DMS 273 (cell line): ENCODE data around the gene CRYBB2.
"Not testable (repeated sequence)": the region's sequence is repeated elsewhere in the genome, so short reads cannot be mapped to it uniquely, and the experiment has no call there.

Experiments
- DNase-seq: peaks from one replicate; lab custom pipeline; 2025; ENCODE audit not compliant: unreplicated experiment; lab: John Stamatoyannopoulos, UW

Gene CRYBB2

GRCh38 chr22:25219211-25219689 is at the start of gene CRYBB2:
CRYBB2 (plus strand) TSS chr22:25219639; CDS start chr22:25221430, 1,791 bp downstream.
- no peak for DNase-seq

- DNase-seq: no peak
These were observed 48.9 kb upstream of the CRYBB2 start for GRCh38 chr22:25170426-25170980.

GRCh38 chr22:25172153-25172552 is 47.3 kb upstream of the CRYBB2 start:
- DNase-seq: peak; percentile 33

- DNase-seq: no peak
These were observed 45.1 kb upstream of the CRYBB2 start for GRCh38 chr22:25174156-25174887.

GRCh38 chr22:25174888-25175411 is 44.5 kb upstream of the CRYBB2 start:
- DNase-seq: no peak

- DNase-seq: no peak
These were observed 43.3 kb upstream of the CRYBB2 start for GRCh38 chr22:25176175-25176574.

- no peak for DNase-seq
These were observed 42.6 kb upstream of the CRYBB2 start for GRCh38 chr22:25176799-25177198.

- DNase-seq: no peak
These were observed 42.2 kb upstream of the CRYBB2 start for GRCh38 chr22:25177226-25177625.

- DNase-seq: no peak
These were observed 41.5 kb upstream of the CRYBB2 start for GRCh38 chr22:25177895-25178294.

- not testable (repeated sequence) for DNase-seq
These were observed 41.1 kb upstream of the CRYBB2 start for GRCh38 chr22:25178348-25178747.

GRCh38 chr22:25178869-25179631 is 40.4 kb upstream of the CRYBB2 start:
- DNase-seq: not testable (repeated sequence)

GRCh38 chr22:25182131-25183110 is 37.0 kb upstream of the CRYBB2 start:
- no peak for DNase-seq

- DNase-seq: no peak
These were observed 35.4 kb upstream of the CRYBB2 start for GRCh38 chr22:25183949-25184619.

GRCh38 chr22:25186140-25186539 is 33.3 kb upstream of the CRYBB2 start:
- no peak for DNase-seq

GRCh38 chr22:25187469-25187868 is 32.0 kb upstream of the CRYBB2 start:
- DNase-seq: no peak

- no peak for DNase-seq
These were observed 27.0 kb upstream of the CRYBB2 start for GRCh38 chr22:25192406-25192805.

- no peak for DNase-seq
These were observed 26.3 kb upstream of the CRYBB2 start for GRCh38 chr22:25193130-25193529.

GRCh38 chr22:25193548-25193947 is 25.9 kb upstream of the CRYBB2 start:
- DNase-seq: peak; percentile 6

GRCh38 chr22:25196326-25196725 is 23.1 kb upstream of the CRYBB2 start:
- no peak for DNase-seq

- no peak for DNase-seq
These were observed 22.1 kb upstream of the CRYBB2 start for GRCh38 chr22:25197340-25197739.
